Stomach (tissue), 9 donors: ENCODE measurements around the gene KCTD14. TPM values are rescaled to one million over a fixed set of nuclear protein-coding genes. Genes with fewer than 3 reads are reported as not detected.
A peak's percentile ranks its signal among the peaks of the same experiment; 100 is the strongest.
"Not testable (repeated sequence)": the region's sequence is repeated elsewhere in the genome, so short reads cannot be mapped to it uniquely, and the experiment has no call there.

Experiments used
- DNase-seq, 2 donors: peaks; one replicate each; pipeline versions ENCODE4 v3.0.0 to v3.0.0-alpha.2; 2013 to 2019
- H3K27ac ChIP-seq, 5 donors: fragments of 200-600 bp in 4 of 5; sonication (generic) in 4 of 5; one replicate each; pipeline ENCODE4 v1.5.1; 2013 to 2019; ENCODE audit warnings: mild to moderate bottlenecking in 1 of 5, moderate library complexity in 1 of 5
- H3K27me3 ChIP-seq, 3 donors: fragments of 200-600 bp; sonication (generic); one replicate each; pipeline ENCODE4 v1.5.1; 2017 to 2019; ENCODE audit warnings: mixed run types in 1 of 3
- H3K36me3 ChIP-seq, 4 donors: fragments of 200-600 bp; sonication (generic); 1 replicate in 3 of 4; 2 replicates in 1 of 4; pipeline ENCODE4 v1.5.1; 2016 to 2019
- H3K4me1 ChIP-seq, 4 donors: fragments of 200-600 bp; sonication (generic); one replicate each; pipeline ENCODE4 v1.5.1; 2016 to 2019
- H3K4me3 ChIP-seq, 4 donors: fragments of 200-600 bp; sonication (generic) in 3 of 4; one replicate each; pipeline ENCODE4 v1.5.1; 2016 to 2019; ENCODE audit warnings: mild to moderate bottlenecking in 1 of 4
- H3K9me3 ChIP-seq, 4 donors: fragments of 200-600 bp; sonication (generic); one replicate each; pipeline ENCODE4 v1.5.1; 2016 to 2019
- CTCF ChIP-seq, 7 experiments: fragments of 450-650 bp in 4 of 7; fragments of 200-600 bp in 3 of 7; sonication (generic) in 3 of 7; IDR thresholded peaks; one replicate each; pipeline ENCODE4 v1.5.1; 2016 to 2019; ENCODE audit warnings: antibody characterized with exemption in 7 of 7, control low read depth in 2 of 7, mild to moderate bottlenecking in 1 of 7
- EP300 ChIP-seq: sonication (generic); formaldehyde crosslinking; IDR thresholded peaks from one replicate; pipeline ENCODE4 v1.6.1; 2017; ENCODE audit warnings: antibody characterized with exemption
- POLR2A ChIP-seq, 4 donors: fragments of 450-650 bp; IDR thresholded peaks; one replicate each; pipeline ENCODE4 v1.6.1; 2016; ENCODE audit warnings: antibody characterized with exemption in 4 of 4, control low read depth in 2 of 4, mild to moderate bottlenecking in 1 of 4, moderate library complexity in 1 of 4
- POLR2AphosphoS5 ChIP-seq, 3 donors: sonication (generic); formaldehyde crosslinking; IDR thresholded peaks; one replicate each; pipeline ENCODE4 v1.6.1; 2016; ENCODE audit warnings: antibody characterized with exemption in 3 of 3
- WGBS, 5 donors: extraction: QIAGEN DNeasy Blood & Tissue Kit in 3 of 5; methylation state at CpG; one replicate each; pipeline versions ENCODE4 v1.1.5 to v1.1.7; 2013 to 2018; 5-methylcytosine and 5-hydroxymethylcytosine counted together
- intact Hi-C: fragments of 100-400 bp; cut with DNase I; formaldehyde crosslinking; loops from one replicate; pipeline ENCODE4 v1.15.1; 2023; ENCODE audit warnings: low total_unique reads
- polyA plus RNA-seq, 3 donors: library from polyadenylated mRNA; stranded (reverse); fragments of 200-250 nt; gene quantifications; one replicate each; pipeline ENCODE4 v1.2.3, GENCODE V29; 2013
- total RNA-seq, 5 donors: library from RNA; depleted of rRNA; stranded (reverse); fragments of >200 nt; gene quantifications; one replicate each; pipeline versions ENCODE4 v1.1.0 to v1.2.3, GENCODE V29; 2014 to 2016
- donor health status: healthy with polysubstance abuse.
- donor health status: Bipolar disorder and iron deficiency.
- donor health status: healthy.

Gene KCTD14
- total and polyA plus RNA-seq, 8 donors, result 2.3 to 62.0 (median 14.0) TPM

GRCh38 chr11:78020246-78020645 is 2.8 kb downstream of the KCTD14 start:
- intact Hi-C loops, result no loop called here
- Histone ChIP-seq H3K27me3 (no peaks in the 10 kb centered on the region), H3K9me3 (no peaks in the 10 kb centered on the region), H3K4me1 (peaks cover 0 to 32% (median 19%) of the 10 kb centered on the region in 4 donors), H3K4me3 (peak overlapping the region in 1 of 4 donors; percentile 2), H3K36me3 (peaks cover 6 to 23% (median 19%) of the 10 kb centered on the region in 4 donors), H3K27ac (peak overlapping the region in 3 of 5 donors; percentile 29 to 87 (median 39))
- WGBS, 5 donors, result 25 to 35% (median 33%) methylated on average over 3 of the region's 3 CpGs
- DNase-seq, result no peak
- no peak for TF ChIP-seq EP300
- TF ChIP-seq POLR2A (IDR thresholded peaks at IDR 0.05), result no peak
- no peak for TF ChIP-seq CTCF (IDR thresholded peaks at IDR 0.05)
- TF ChIP-seq POLR2AphosphoS5 (IDR thresholded peaks at IDR 0.05), result no peak

DNA sequence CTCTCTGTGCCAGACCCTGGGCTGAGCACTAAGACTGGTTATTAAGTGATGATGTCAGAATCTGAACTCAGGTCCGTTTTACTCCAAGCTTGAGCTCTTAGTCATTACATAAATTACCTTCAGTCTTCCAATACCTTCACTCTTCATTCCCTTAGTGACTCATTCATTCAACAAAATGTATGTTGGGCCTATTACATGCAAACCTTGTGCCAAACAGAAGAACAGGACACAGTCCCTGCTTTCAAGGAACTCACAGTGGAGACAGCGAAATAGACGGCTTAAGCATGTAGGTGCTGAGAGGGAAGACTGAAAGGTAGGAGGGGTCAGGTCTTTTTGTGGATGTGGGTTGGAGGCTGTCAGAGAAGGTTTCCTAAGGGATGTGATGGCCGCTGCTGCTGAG is 3.3 kb downstream of the KCTD14 start:
- Histone ChIP-seq H3K4me1 (peaks cover 0 to 32% (median 19%) of the 10 kb centered on the region in 4 donors), H3K9me3 (no peaks in the 10 kb centered on the region), H3K4me3 (peak overlapping the region in 1 of 4 donors; percentile 2), H3K27me3 (no peaks in the 10 kb centered on the region), H3K27ac (peak overlapping the region in 3 of 5 donors; percentile 29 to 87 (median 39)), H3K36me3 (peaks cover 6 to 24% (median 21%) of the 10 kb centered on the region in 4 donors)
- intact Hi-C loops, result no loop called here
- WGBS, 5 donors, result 37 to 64% (median 45%) methylated on average over 4 of the region's 4 CpGs
- peak in 2 of 3 donors; percentile 11 to 26 for TF ChIP-seq POLR2AphosphoS5 (IDR thresholded peaks at IDR 0.05)
- TF ChIP-seq CTCF (IDR thresholded peaks at IDR 0.05), result no peak
- no peak for DNase-seq

- H3K9me3 ChIP-seq, result no peaks in the 10 kb centered on the region
- H3K36me3 ChIP-seq, result peaks cover 6 to 24% (median 21%) of the 10 kb centered on the region in 4 donors
- no peaks in the 10 kb centered on the region for H3K27me3 ChIP-seq
- H3K27ac ChIP-seq, result no peak overlapping the region
- peaks cover 0 to 11% (median 2%) of the 10 kb centered on the region in 4 donors for H3K4me1 ChIP-seq
- intact Hi-C loops, result no loop called here
- DNase-seq, result no peak
- WGBS, 5 donors, result 92 to 100% (median 94%) methylated on average over 1 of the region's 1 CpG
- TF ChIP-seq CTCF (IDR thresholded peaks at IDR 0.05) (no peak), EP300 (no peak), POLR2AphosphoS5 (IDR thresholded peaks at IDR 0.05) (no peak), POLR2A (IDR thresholded peaks at IDR 0.05) (no peak)
- H3K4me3 ChIP-seq, result no peak overlapping the region
These were observed 7.2 kb downstream of the KCTD14 start for GRCh38 chr11:78015878-78016277.

DNA sequence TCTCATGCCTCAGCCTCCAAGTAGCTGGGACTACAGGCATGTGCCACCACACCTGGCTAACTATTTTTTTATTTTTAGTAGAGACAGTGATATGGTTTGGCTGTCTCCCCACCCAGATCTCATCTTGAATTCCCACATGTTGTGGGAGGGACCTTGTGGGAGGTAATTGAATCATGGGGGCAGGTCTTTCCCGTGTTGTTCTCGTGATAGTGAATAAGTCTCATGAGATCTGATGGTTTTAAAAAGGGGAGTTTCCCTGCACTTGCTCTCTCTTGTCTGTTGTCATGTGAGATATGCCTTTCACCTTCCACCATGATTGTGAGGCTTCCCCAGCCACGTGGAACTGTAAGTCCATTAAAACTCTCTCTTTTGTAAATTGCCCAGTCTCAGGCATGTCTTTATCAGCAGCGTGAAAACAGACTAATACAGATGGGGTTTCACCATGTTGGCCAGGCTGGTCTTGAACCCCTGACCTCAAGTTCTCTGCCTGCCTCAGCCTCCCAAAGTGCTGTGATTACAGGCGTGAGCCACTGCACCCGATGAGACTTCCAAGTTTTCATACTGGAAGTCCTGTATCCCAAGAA is 8.0 kb downstream of the KCTD14 start:
- H3K27ac ChIP-seq, H3K4me3 ChIP-seq, H3K9me3 ChIP-seq, intact Hi-C loops, H3K4me1 ChIP-seq, H3K27me3 ChIP-seq, DNase-seq: not testable (repeated sequence)
- H3K36me3 ChIP-seq, result peaks cover 6 to 24% (median 21%) of the 10 kb centered on the region in 4 donors
- WGBS, 5 donors, result 71 to 85% (median 82%) methylated on average over 6 of the region's 6 CpGs

- no peak for TF ChIP-seq POLR2AphosphoS5 (IDR thresholded peaks at IDR 0.05)
- TF ChIP-seq POLR2A (IDR thresholded peaks at IDR 0.05), result no peak
- TF ChIP-seq CTCF (IDR thresholded peaks at IDR 0.05), result no peak
- TF ChIP-seq EP300, result no peak
- WGBS, 5 donors, result 63 to 80% (median 71%) methylated on average over 2 of the region's 2 CpGs
- peaks cover 0 to 12% (median 11%) of the 10 kb centered on the region in 4 donors for H3K36me3 ChIP-seq
- no peaks in the 10 kb centered on the region for H3K27me3 ChIP-seq
- intact Hi-C loops, result no loop called here
- H3K9me3 ChIP-seq, result no peaks in the 10 kb centered on the region
- H3K4me1 ChIP-seq, result no peaks in the 10 kb centered on the region
- no peak overlapping the region for H3K27ac ChIP-seq
- DNase-seq, result no peak
- no peak overlapping the region for H3K4me3 ChIP-seq
These were observed 11.8 kb downstream of the KCTD14 start for GRCh38 chr11:78011301-78011700.
